T-helper 1 cell treated with Interleukin-12 subunit alpha and Interleukin-12 subunit beta and Interleukin-4 antibody, amounts not matched to agents 30 ng/mL and 1 ng/mL, for 36 hours (primary cell): ENCODE measurements around the gene REC114. TPM values are rescaled to one million over a fixed set of nuclear protein-coding genes. Genes with fewer than 3 reads are reported as not detected.
"Not testable (repeated sequence)": the region's sequence is repeated elsewhere in the genome, so short reads cannot be mapped to it uniquely, and the experiment has no call there.

ENCODE experiments used
- intact Hi-C: fragments of 100-400 bp; cut with micrococcal nuclease; formaldehyde crosslinking; loops from one replicate; pipeline ENCODE4 v1.15.1; 2024
- total RNA-seq: library from RNA; stranded (reverse); gene quantifications from 2 replicates; pipeline ENCODE4 v1.2.3, GENCODE V29; 2022

The REC114 gene
- total RNA-seq, 1 donor from 2014 or later = not detected

- intact Hi-C loops = no loop called here
Observed at GRCh38 chr15:73524919-73525318, 82.0 kb downstream of the REC114 start.

GRCh38 chr15:73527598-73527997, 84.6 kb downstream of the REC114 start:
- intact Hi-C loops = no loop called here

GRCh38 chr15:73530649-73531048, 87.7 kb downstream of the REC114 start:
- intact Hi-C loops = no loop called here

- intact Hi-C loops = no loop called here
Observed at GRCh38 chr15:73538123-73538522, 95.2 kb downstream of the REC114 start.

- intact Hi-C loops = no loop called here
Observed at GRCh38 chr15:73538563-73539211, 95.7 kb downstream of the REC114 start.

GRCh38 chr15:73539212-73540128, 96.5 kb downstream of the REC114 start:
- intact Hi-C loops = no loop called here

GRCh38 chr15:73540161-73540560, 97.2 kb downstream of the REC114 start:
- intact Hi-C loops = no loop called here

GRCh38 chr15:73541479-73541878, 98.5 kb downstream of the REC114 start:
- intact Hi-C loops = no loop called here

- intact Hi-C loops = not testable (repeated sequence)
Observed at GRCh38 chr15:73548925-73549324, 106.0 kb downstream of the REC114 start.

- intact Hi-C loops = loop anchor here (10.0 kb wide), 1 partner anchor 245 kb away; no protein-coding TSS in a partner anchor
Observed at GRCh38 chr15:73550190-73550589, 107.2 kb downstream of the REC114 start.

GRCh38 chr15:73555080-73555479, 112.1 kb downstream of the REC114 start:
- intact Hi-C loops = loop anchor here (10.0 kb wide), 1 partner anchor 250 kb away; no protein-coding TSS in a partner anchor

GRCh38 chr15:73558529-73558928, 115.6 kb downstream of the REC114 start:
- intact Hi-C loops = loop anchor here (10.0 kb wide), 1 partner anchor 254 kb away; no protein-coding TSS in a partner anchor

- intact Hi-C loops = loop anchor here (1.0 to 5.0 kb wide), 5 partner anchors 42 to 318 kb away; no protein-coding TSS in a partner anchor
Observed at GRCh38 chr15:73560501-73561117, 117.6 kb downstream of the REC114 start.

- intact Hi-C loops = loop anchor here (5.0 kb wide), 2 partner anchors 38 to 322 kb away; no protein-coding TSS in a partner anchor
Observed at GRCh38 chr15:73564255-73564654, 121.3 kb downstream of the REC114 start.

- intact Hi-C loops = no loop called here
Observed at GRCh38 chr15:73567020-73567419, 124.1 kb downstream of the REC114 start.

- intact Hi-C loops = loop anchor here (2.0 kb wide), 1 partner anchor 68 kb away; no protein-coding TSS in a partner anchor
Observed at GRCh38 chr15:73568564-73569280, 125.8 kb downstream of the REC114 start.

GRCh38 chr15:73569361-73569760, 126.4 kb downstream of the REC114 start:
- intact Hi-C loops = loop anchor here (2.0 kb wide), 1 partner anchor 67 kb away; no protein-coding TSS in a partner anchor

- intact Hi-C loops = loop anchor here (2.0 kb wide), 1 partner anchor 14 kb away; no protein-coding TSS in a partner anchor
Observed at GRCh38 chr15:73570355-73571032, 127.5 kb downstream of the REC114 start.

- intact Hi-C loops = loop anchor here (2.0 kb wide), 1 partner anchor 13 kb away; no protein-coding TSS in a partner anchor
Observed at GRCh38 chr15:73571346-73571745, 128.4 kb downstream of the REC114 start.

GRCh38 chr15:73572296-73572695, 129.3 kb downstream of the REC114 start:
- intact Hi-C loops = no loop called here
